HG03064 (cell line): ENCODE results near the gene CDSN.

Experiments used
- ATAC-seq: cut with Tn5 transposase; IDR thresholded peaks from one replicate; pipeline ENCODE4 v1.9.1; 2021; ENCODE audit warnings: low read depth; ENCODE audit not compliant: unreplicated experiment

The CDSN gene

DNA sequence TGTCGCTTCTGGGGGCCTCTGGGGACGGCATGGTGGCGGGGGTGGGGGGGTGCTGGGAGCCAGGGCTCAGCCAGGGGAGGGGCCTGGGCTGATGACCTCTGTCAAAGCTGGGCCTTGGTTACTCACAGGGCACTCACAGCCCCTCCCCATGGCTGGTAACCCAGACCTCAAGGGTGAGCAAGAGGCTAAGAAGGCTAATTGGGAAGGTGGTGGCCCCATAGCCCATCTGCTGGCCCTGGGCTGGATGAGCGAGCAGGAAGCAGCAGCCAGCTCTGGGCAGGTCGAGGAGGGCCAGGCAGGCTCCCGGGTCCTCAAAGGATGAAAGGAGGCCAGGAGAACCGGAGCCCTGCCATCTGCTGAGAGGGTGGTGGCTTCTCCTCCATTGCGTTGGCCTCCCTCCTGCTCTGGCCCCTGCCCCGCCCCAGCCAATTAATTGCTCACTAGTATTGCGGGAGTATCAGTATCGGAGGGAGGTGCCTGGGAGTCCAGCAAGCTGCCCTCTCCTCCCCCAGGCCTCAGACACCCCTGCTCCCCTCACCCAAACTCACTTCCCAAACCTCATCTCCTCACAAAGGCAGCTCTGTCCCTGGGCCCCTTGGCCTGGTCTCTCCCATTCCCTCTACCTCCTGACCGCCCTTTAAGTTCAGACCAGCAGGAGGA lies 1.0 kb upstream of the CDSN start:
- ATAC-seq: no peak

- ATAC-seq: no peak
These were observed 2.1 kb downstream of the CDSN start for GRCh38 chr6:31118178-31118577.

DNA sequence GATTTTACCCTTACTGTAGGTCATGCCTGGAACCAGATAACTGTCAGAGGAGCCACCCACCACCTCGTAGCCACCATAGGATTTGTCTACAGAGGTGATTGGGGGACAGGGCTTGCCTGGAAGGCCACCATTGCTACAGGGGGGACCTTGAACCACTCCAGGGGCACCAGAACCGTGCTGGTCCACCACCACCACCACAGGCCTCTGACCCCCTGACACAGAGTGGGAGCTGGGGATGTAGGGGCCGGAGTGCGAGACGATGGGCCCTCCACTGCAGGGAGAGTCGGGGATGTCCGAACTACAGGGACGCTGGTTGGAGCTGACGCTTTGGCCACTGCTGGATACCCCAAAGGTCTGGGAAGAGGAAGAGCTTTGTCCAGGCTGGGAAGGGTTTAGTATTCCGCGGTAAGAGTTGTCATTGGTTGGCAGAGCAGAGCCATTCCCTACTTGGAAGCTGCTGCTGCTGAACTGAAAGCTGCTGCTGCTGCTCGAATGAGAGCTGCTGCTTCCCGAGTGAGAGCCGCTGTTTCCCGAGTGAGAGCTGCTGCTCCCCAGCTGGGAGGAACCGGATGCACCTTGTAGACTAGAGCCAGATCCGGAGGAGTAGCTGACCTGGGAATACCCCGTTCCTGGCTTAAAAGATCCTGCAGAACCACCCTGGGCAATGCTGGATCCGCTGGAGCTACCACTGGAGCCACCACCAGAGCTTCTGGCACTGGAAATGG lies 3.4 kb downstream of the CDSN start:
- ATAC-seq: no peak

- no peak for ATAC-seq
These were observed 4.2 kb downstream of the CDSN start for GRCh38 chr6:31115941-31116560.

DNA sequence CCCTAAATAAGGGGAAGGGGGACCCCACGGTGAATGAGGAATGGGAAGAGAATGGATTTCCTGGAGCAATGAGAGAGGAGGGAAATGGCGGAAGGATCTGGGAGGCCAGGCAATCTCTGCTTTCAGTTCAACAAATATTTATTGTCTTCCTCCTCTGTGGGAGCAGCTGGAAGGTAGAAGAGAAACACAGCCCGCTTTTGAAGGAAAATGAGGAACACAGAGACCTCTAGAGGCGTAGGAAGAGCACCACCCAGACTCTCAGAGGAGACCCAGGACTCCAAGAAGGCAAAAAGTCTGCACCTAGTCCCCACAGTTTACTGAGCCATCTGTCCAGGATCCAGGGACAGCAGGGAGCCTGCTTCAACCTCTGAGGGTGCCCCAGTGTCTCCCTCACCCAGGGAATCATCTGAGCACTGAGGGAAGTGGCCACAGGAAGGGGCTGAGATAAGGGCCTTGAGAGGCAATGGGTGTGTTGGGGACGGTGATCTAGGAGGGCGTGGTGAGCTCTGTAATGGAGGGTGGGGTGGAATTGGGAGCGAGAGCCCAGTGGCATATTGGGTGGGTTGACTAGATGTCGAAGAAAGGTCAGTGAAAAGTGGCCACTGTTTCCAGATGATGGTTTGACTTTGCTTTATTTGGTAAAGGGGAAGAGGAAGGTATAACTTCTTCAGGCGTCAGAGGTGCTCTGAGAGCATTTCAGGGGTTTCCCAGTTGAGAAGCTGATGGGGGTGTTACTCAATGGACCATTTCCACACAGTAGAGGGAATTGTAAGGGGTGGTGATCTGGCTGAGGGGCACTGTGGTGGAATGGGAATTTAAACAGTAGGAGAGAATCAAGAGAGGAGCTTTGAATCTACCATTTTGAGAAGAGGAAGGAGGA lies 5.0 kb downstream of the CDSN start:
- ATAC-seq: no peak

DNA sequence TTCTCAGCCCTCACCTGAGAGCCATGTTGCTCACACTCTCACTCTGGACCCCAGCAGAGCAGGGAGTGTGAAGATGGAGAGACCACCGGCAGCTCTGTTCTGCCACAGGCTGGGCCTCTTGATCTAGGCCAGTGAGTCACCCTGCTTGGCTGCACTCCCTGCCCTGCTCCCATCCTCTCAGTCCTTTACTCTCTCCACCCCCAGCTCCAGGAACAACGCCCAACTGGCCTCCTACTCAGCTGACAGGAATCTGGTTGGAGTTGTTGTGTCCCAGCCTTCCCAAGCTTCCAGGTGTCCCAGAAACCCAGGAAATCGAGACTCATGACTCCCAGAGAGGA lies 5.7 kb downstream of the CDSN start, which contains the start of gene PSORS1C1:
Gene PSORS1C1 (plus strand): TSS at position 260 of the 338 bp plus-strand sequence. CDS start 14,833 bp downstream, outside the sequence.
- ATAC-seq: no peak

- ATAC-seq: no peak
These were observed 6.2 kb downstream of the CDSN start for GRCh38 chr6:31113861-31114540.

- no peak for ATAC-seq
These were observed 7.8 kb downstream of the CDSN start, which contains the start of gene C6orf15 for GRCh38 chr6:31112478-31112877. TSS of gene C6orf15 (minus strand) at chr6:31112575. CDS start at chr6:31112555, 20 bp downstream.

DNA sequence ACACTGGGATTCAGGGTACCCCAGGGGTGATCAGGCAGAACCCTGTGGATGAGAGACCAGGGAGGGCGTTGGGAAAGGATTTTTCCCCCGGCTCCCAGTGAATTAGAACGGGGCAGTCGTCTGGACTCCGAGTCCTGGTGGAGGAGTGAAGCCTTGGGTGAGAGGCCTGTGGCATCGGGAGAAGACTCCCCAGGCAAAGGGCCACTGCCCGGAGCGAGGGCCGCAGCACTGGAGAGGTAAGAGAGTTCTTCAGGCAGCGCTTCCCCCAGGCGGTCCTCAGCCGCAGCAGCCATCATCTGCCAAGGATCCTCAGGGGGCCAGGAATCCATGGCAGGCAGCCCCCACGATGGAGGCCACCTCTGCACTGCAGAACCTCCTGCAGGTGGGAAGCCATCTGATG lies 8.5 kb downstream of the CDSN start:
- no peak for ATAC-seq

GRCh38 chr6:31110825-31111582 lies 9.2 kb downstream of the CDSN start:
- no peak for ATAC-seq

DNA sequence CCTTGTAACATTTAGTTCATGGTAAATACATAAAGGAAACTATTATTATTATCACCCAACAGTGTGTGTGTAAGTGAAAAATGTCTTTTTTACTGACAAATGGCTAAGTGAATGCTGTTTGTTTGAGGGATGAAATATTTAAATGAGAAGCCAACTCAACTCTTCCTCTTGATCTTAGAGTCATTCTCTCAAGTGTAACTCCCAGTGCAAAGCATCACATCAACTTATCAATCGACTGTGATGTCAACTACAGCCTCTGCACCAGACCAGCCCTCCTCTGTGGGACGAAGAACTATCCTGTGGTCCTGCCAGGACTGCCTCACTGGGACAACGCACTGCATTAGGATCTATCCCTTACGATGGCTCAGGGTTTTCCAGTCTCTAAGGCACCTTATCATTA lies 13.2 kb downstream of the CDSN start:
- no peak for ATAC-seq

DNA sequence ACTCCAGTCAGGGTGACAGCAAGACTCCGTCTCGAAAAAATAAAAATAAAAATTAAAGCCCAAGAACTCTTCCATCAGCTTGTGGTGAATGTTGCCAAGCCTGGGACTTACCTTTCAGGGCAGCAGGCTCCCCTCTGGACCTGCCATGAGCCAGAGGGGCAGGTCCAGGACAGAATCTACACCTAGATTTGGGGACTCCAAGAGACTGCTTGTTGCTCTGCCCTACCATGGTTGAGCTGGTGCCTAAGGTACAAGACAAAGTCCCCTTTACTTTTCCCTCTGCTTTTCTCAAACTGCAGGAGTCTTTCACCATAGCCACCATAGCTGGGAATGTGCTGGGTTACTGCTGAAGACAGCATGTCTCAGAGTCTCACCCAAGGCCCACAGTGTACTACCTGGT lies 17.1 kb downstream of the CDSN start:
- no peak for ATAC-seq

- no peak for ATAC-seq
These were observed 21.8 kb downstream of the CDSN start for GRCh38 chr6:31098449-31098938.

DNA sequence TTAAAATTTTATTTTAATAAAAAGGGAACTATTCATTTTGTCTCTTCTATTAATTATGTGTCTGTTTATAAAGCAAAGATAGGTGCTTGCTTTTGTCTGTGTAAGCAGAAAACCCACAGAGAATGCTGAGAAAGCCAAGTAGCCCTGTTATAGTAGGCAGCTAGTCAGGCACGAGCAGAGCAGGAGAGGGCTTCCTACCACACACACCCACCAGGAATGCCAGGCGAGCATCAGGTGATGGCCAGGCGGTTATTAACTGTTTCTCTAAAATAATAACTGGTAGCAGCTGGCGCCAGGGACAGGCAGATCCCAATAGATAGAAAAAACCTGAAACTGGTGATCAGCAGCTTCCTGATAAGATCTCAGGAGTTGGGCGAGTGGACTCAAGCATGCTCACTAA lies 23.6 kb downstream of the CDSN start:
- ATAC-seq: no peak

GRCh38 chr6:31096215-31096614 lies 24.0 kb downstream of the CDSN start:
- no peak for ATAC-seq

DNA sequence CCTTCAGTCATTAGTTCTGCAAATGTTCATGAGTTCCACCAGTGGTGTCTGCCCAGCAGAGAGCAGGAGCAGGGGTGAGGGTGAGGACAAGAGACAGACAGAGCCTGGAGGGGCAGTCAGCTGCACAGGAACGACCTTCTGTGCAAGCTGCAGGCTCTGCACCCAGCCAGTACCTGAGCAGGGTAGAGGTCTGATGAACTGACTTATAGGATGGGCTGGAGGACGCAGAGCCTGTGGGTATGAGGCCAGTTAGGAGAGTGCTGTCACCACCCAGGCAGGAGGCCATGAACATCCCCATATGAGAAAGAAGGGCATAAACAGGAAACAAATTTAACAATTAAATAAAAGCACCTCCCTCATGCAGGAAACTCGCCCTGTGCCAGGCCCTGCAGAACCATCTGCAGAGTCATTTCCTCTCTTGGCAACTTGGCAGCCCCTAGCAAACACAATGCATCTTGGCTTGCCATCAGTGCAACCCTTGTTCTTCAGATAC lies 25.8 kb downstream of the CDSN start:
- ATAC-seq: no peak

DNA sequence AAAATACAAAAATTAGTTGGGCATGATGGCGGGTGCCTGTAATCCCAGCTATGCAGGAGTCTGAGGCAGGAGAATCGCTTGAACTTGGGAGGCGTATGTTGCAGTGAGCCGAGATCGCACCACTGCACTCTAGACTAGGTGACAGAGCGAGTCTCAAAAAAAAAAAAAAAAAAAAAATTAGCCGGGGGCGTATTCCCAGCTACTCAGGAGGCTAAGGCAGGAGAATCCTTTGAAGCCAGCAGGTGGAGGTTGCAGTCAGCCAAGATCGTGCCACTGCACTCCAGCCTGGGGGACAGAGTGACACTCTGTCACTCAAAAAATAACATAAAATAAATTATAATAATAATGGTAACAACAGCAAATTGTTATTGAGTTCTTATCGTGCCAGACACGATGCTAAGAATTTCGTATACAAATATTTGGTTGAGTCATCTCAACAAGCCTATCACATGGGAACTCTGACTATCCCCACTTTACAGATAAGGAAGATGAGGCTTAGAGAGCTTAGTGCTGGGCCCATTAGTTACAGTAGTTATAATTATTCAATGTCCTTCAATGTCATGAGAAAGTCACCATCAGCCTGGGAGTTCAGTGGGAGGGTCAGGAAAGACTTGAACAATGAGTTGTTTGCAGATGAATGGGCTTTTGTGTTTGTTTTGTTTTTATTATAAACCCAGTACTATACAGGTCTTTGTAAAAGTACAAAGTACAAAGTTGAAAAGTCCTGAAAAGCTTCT lies 27.3 kb downstream of the CDSN start:
- ATAC-seq: no peak

- ATAC-seq: no peak
These were observed 28.0 kb downstream of the CDSN start for GRCh38 chr6:31092238-31092637.

GRCh38 chr6:31091680-31092079 lies 28.6 kb downstream of the CDSN start:
- ATAC-seq: no peak
